HepG2 (cell line): ENCODE data around the gene APBA3. TPM values are rescaled to one million over a fixed set of nuclear protein-coding genes. Genes with fewer than 3 reads are reported as not detected.

Experiments
- ATAC-seq: fragments of 200-7000 bp; cut with Tn5 transposase; 3 replicates; pipeline ENCODE4 v1.9.1; 2020; ENCODE audit warnings: mild to moderate bottlenecking, moderate library complexity
- BruUV-seq: library from RNA; stranded (reverse); fragments of 400-500 nt; replicated peaks from 2 replicates; lab custom pipeline; 2021; lab: Mats Ljungman, UMichigan
- CTCF ChIA-PET: fragments of 300-600 bp; formaldehyde crosslinking; extraction: SDS; loops from one replicate; lab custom pipeline; 2021; ENCODE audit warnings: low total read pairs, inconsistent platforms, low intra/inter-chr PET ratio; lab: Yijun Ruan, JAX
- POLR2A ChIA-PET: fragments of 350-600 bp; sonication (Branson Sonifier 250); formaldehyde crosslinking; loops from one replicate; lab custom pipeline; 2020; ENCODE audit warnings: antibody characterized with exemption, inconsistent platforms; lab: Yijun Ruan, JAX
- DNase-seq: peaks from one replicate; pipeline ENCODE4 v3.0.0-alpha.2; 2015; ENCODE audit warnings: low spot score
- FAIRE-seq: peaks from 3 replicates; lab custom pipeline; 2011; peaks lifted over from hg19 to GRCh38; lab: Jason Lieb, UNC
- H2AFZ ChIP-seq: one replicate; pipeline ENCODE4 v1.6.1; 2011; ENCODE audit warnings: low read length, inconsistent platforms
- H3K27ac ChIP-seq: fragments of 300-600 bp; 3 replicates; pipeline ENCODE4 v1.8.0; 2011; ENCODE audit warnings: mixed run types, mild to moderate bottlenecking, mixed read lengths, low read length, inconsistent platforms; ENCODE audit not compliant: insufficient read depth; ENCODE audit errors: extremely low read length
- H3K27me3 ChIP-seq, 2 experiments: fragments of 200-600 bp in 1 of 2; 2 replicates in 1 of 2; 3 replicates in 1 of 2; pipeline versions ENCODE4 v1.6.0 to v1.8.0; 2011; ENCODE audit warnings: low read length in 2 of 2, mild to moderate bottlenecking in 2 of 2, moderate library complexity in 2 of 2, inconsistent platforms in 1 of 2; ENCODE audit not compliant: insufficient read depth in 2 of 2, control insufficient read depth in 1 of 2
- H3K36me3 ChIP-seq, 2 experiments: fragments of 200-600 bp in 1 of 2; replicated peaks in 1 of 2; 2 replicates in 1 of 2; 3 replicates in 1 of 2; pipeline versions ENCODE4 v1.5.1 to v1.8.0; 2011; ENCODE audit warnings: low read length in 2 of 2, inconsistent platforms in 1 of 2; ENCODE audit not compliant: insufficient read depth in 2 of 2, control insufficient read depth in 1 of 2
- H3K4me1 ChIP-seq: 2 replicates; pipeline ENCODE4 v1.5.1; 2012; ENCODE audit warnings: low read length, inconsistent platforms; ENCODE audit not compliant: insufficient read depth
- H3K4me2 ChIP-seq: 2 replicates; pipeline ENCODE4 v1.6.0; 2011; ENCODE audit warnings: low read depth, low read length, inconsistent platforms
- H3K4me3 ChIP-seq, 3 experiments: fragments of 200-600 bp in 1 of 3; sonication (generic), shearing (Covaris generic) in 1 of 3; replicated peaks in 1 of 3; 2 replicates each; pipeline ENCODE4 v1.5.1; 2011 to 2016; ENCODE audit warnings: low read length in 3 of 3, inconsistent platforms in 2 of 3, low read depth in 2 of 3, mild to moderate bottlenecking in 2 of 3, control low read depth in 1 of 3, mixed read lengths in 1 of 3; ENCODE audit not compliant: insufficient read depth in 1 of 3
- H3K79me2 ChIP-seq: one replicate; pipeline ENCODE4 v1.6.1; 2011; ENCODE audit warnings: low read length, inconsistent platforms; ENCODE audit not compliant: insufficient read depth
- H3K9ac ChIP-seq: 2 replicates; pipeline ENCODE4 v1.6.0; 2011; ENCODE audit warnings: mild to moderate bottlenecking, low read depth, low read length, inconsistent platforms; ENCODE audit not compliant: insufficient read depth
- H3K9me3 ChIP-seq: 2 replicates; pipeline ENCODE4 v1.5.1; 2012; ENCODE audit warnings: mild to moderate bottlenecking, low read length
- H4K20me1 ChIP-seq: 2 replicates; pipeline ENCODE4 v1.6.0; 2011; ENCODE audit warnings: inconsistent platforms, mild to moderate bottlenecking, low read length, moderate library complexity; ENCODE audit not compliant: insufficient read depth
- BATF2 ChIP-seq: sonication (generic); formaldehyde crosslinking; IDR thresholded peaks from 2 replicates; pipeline ENCODE4 v1.8.0; 2022; ENCODE audit warnings: mild to moderate bottlenecking, missing genetic modification reagents, moderate library complexity
- GTF3A ChIP-seq: sonication (generic); formaldehyde crosslinking; conservative IDR thresholded peaks from 2 replicates; pipeline ENCODE4 v1.4.0; 2020; ENCODE audit warnings: mild to moderate bottlenecking, missing genetic modification reagents
- KDM5A ChIP-seq: fragments of 200-600 bp; sonication (generic); IDR thresholded peaks from 2 replicates; pipeline ENCODE4 v1.7.0; 2018; ENCODE audit warnings: antibody characterized with exemption, mild to moderate bottlenecking, low read length, borderline replicate concordance
- NFIC ChIP-seq: IDR thresholded peaks from 2 replicates; pipeline ENCODE4 v1.6.1; 2012; ENCODE audit warnings: mild to moderate bottlenecking, low read length, inconsistent platforms
- ZBTB10 ChIP-seq: sonication (generic); formaldehyde crosslinking; IDR thresholded peaks from 2 replicates; pipeline ENCODE4 v1.4.0; 2020; ENCODE audit warnings: missing genetic modification reagents, borderline replicate concordance
- ZNF749 ChIP-seq: sonication (generic); formaldehyde crosslinking; IDR thresholded peaks from 2 replicates; pipeline ENCODE4 v1.8.0; 2022; ENCODE audit warnings: mild to moderate bottlenecking, missing genetic modification reagents, moderate library complexity, borderline replicate concordance
- WGBS: methylation state at CpG from one replicate; pipeline ENCODE4 v1.1.6; 2017; ENCODE audit warnings: low lambda C conversion rate; 5-methylcytosine and 5-hydroxymethylcytosine counted together
- in situ Hi-C: cut with HindIII; loops from 2 replicates; pipeline ENCODE4 v1.10.0; 2017; ENCODE audit warnings: low pct_unique_long_range_greater_than_20kb; ENCODE audit not compliant: extremely low pct_ligation_motif_present
- intact Hi-C: fragments of 100-400 bp; cut with micrococcal nuclease; formaldehyde crosslinking; loops from one replicate; pipeline ENCODE4 v1.10.0; 2022; ENCODE audit not compliant: unreplicated experiment
- polyA plus RNA-seq, 8 experiments: library from polyadenylated mRNA; depleted of rRNA in 3 of 8; stranded (reverse) in 7 of 8; unstranded in 1 of 8; fragments of >200 nt; fragmentation: Illumina TruSeq in 4 of 8; extraction: Trizol in 4 of 8; gene quantifications; 2 replicates each; pipeline versions ENCODE4 v1.2.1 to v1.2.3, GENCODE V29; 2011 to 2016; ENCODE audit warnings: low read depth in 4 of 8, missing spikeins in 1 of 8, mixed read lengths in 1 of 8; ENCODE audit not compliant: insufficient read depth in 1 of 8
- total RNA-seq, 5 experiments: library from RNA; depleted of rRNA; stranded (reverse); fragments of >200 nt; fragmentation: Illumina TruSeq; extraction: Trizol; gene quantifications; 2 replicates each; pipeline ENCODE4 v1.2.3, GENCODE V29; 2016; ENCODE audit warnings: low read depth in 1 of 5

APBA3 gene
- total and polyA plus RNA-seq, 2 of the 13 experiments (the other 11 are each of a cell fraction or from before 2014, with no cell fraction given): 14.2 to 14.3 TPM

- Histone ChIP-seq H3K79me2 (peaks cover 12% of the 10 kb centered on the region), H3K4me3 (peak overlapping the region; percentile 84 to 99 (median 90); a peak in 5 of 6 replicates), H2AFZ (peak overlapping the region; percentile 91), H3K4me1 (peaks cover 17% of the 10 kb centered on the region), H3K36me3 (peaks cover 7 to 23% of the 10 kb centered on the region in 2 experiments; a peak in 3 of 5 replicates), H4K20me1 (no peaks in the 10 kb centered on the region), H3K27me3 (no peaks in the 10 kb centered on the region; a peak in 1 of 5 replicates), H3K27ac (peak overlapping the region; percentile 95), H3K9me3 (no peaks in the 10 kb centered on the region), H3K9ac (peak overlapping the region; percentile 93), H3K4me2 (peak overlapping the region; percentile 88)
- intact Hi-C loops (loop anchor here (10.0 kb wide), 1 partner anchor 57 kb away; the partner anchor contains the start of genes PIP5K1C and TJP3), in situ Hi-C loops (no loop called here)
- ChIA-PET POLR2A (interaction anchor here (0.5 to 2.0 kb wide), 15 partner anchors 10 to 486 kb away, joined by 3 to 15 read pairs (median 6); partner anchors contain the start of genes CACTIN, EEF2, PIAS4 and RAX2), CTCF (no interaction called here)
- ATAC-seq (no peak), DNase-seq (no peak), FAIRE-seq (no peak)
- TF ChIP-seq KDM5A (0 out of 2 replicates have a peak, but pooled peaks have one; percentile 14), BATF2 (CRISPR knock-in tag) (no peak), ZNF749 (CRISPR knock-in tag) (0 out of 2 replicates have a peak, but pooled peaks have one; percentile 41), NFIC (0 out of 2 replicates have a peak, but pooled peaks have one; percentile 15), ZBTB10 (no peak), GTF3A (CRISPR knock-in tag) (0 out of 2 replicates have a peak, but pooled peaks have one; percentile 8)
- BruUV-seq: no TSS peak
- WGBS: 68% methylated on average over 1 of the region's 1 CpG
Measured at GRCh38 chr19:3762130-3762473, 610 bp upstream of the APBA3 start.
